Panc1 (cell line): ENCODE data around the gene MYO3B. TPM values are rescaled to one million over a fixed set of nuclear protein-coding genes. Genes with fewer than 3 reads are reported as not detected.
"Not testable (repeated sequence)": the region's sequence is repeated elsewhere in the genome, so short reads cannot be mapped to it uniquely, and the experiment has no call there.

ENCODE experiments used
- ATAC-seq: fragments of 200-7000 bp; cut with Tn5 transposase; 2 replicates; pipeline ENCODE4 v1.9.1; 2020; ENCODE audit warnings: mild to moderate bottlenecking, moderate library complexity
- BruUV-seq: library from RNA; stranded (reverse); fragments of 400-500 nt; replicated peaks from 2 replicates; lab custom pipeline; 2021; lab: Mats Ljungman, UMichigan
- CTCF ChIA-PET: fragments of 300-600 bp; sonication (Branson Sonifier 250); formaldehyde crosslinking; loops from one replicate; lab custom pipeline; 2022; ENCODE audit warnings: antibody characterized with exemption; lab: Charles Lee
- POLR2A ChIA-PET: fragments of 300-600 bp; sonication (Branson Sonifier 250); formaldehyde crosslinking; loops from one replicate; lab custom pipeline; 2022; ENCODE audit warnings: antibody characterized with exemption; lab: Charles Lee
- DNase-seq: peaks from one replicate; pipeline ENCODE4 v3.0.0-alpha.2; 2010; ENCODE audit warnings: low read depth, low spot score
- H3K27ac ChIP-seq: 2 replicates; pipeline ENCODE4 v1.5.1; 2011; ENCODE audit warnings: mild to moderate bottlenecking, low read length, inconsistent platforms
- H3K27me3 ChIP-seq: fragments of 200-500 bp; sonication (Bioruptor generic); 2 replicates; pipeline ENCODE4 v1.6.0; 2014; ENCODE audit warnings: low read length, inconsistent platforms; ENCODE audit not compliant: control insufficient read depth, insufficient read depth
- H3K36me3 ChIP-seq: fragments of 200-500 bp; sonication (Bioruptor generic); 2 replicates; pipeline ENCODE4 v1.5.1; 2014; ENCODE audit warnings: inconsistent platforms, mild to moderate bottlenecking, low read length, moderate library complexity; ENCODE audit not compliant: control insufficient read depth, insufficient read depth
- H3K4me1 ChIP-seq: 2 replicates; pipeline ENCODE4 v1.5.1; 2011; ENCODE audit warnings: inconsistent platforms, mild to moderate bottlenecking, low read length, moderate library complexity; ENCODE audit not compliant: control insufficient read depth, insufficient read depth
- H3K4me3 ChIP-seq, 2 experiments: 2 replicates each; pipeline ENCODE4 v1.5.1; 2011 to 2012; ENCODE audit warnings: low read depth in 2 of 2, low read length in 2 of 2, mild to moderate bottlenecking in 2 of 2, inconsistent platforms in 1 of 2, moderate library complexity in 1 of 2
- H3K9me3 ChIP-seq: fragments of 200-500 bp; sonication (Bioruptor generic); 2 replicates; pipeline ENCODE4 v1.5.1; 2014; ENCODE audit warnings: low read depth, mild to moderate bottlenecking, inconsistent platforms, low read length, moderate library complexity; ENCODE audit not compliant: control insufficient read depth, insufficient read depth
- POLR2AphosphoS5 ChIP-seq: IDR thresholded peaks from 2 replicates; pipeline ENCODE4 v1.6.1; 2012; ENCODE audit warnings: mild to moderate bottlenecking, low read depth, low read length, moderate library complexity
- REST ChIP-seq, 2 experiments: IDR thresholded peaks; 2 replicates each; pipeline ENCODE4 v1.6.1; 2011 to 2012; ENCODE audit warnings: low read depth in 2 of 2, control low read depth in 1 of 2, low read length in 1 of 2, mild to moderate bottlenecking in 1 of 2, moderate library complexity in 1 of 2; ENCODE audit not compliant: insufficient read depth in 1 of 2
- SIN3A ChIP-seq: IDR thresholded peaks from 2 replicates; pipeline ENCODE4 v1.6.1; 2012; ENCODE audit warnings: low read depth, mild to moderate bottlenecking, low read length, moderate library complexity, borderline replicate concordance; ENCODE audit not compliant: insufficient read depth
- TCF7L2 ChIP-seq: IDR thresholded peaks from 2 replicates; pipeline ENCODE4 v1.6.1; 2011; ENCODE audit warnings: mild to moderate bottlenecking, low read depth, low read length, inconsistent platforms
- in situ Hi-C: cut with HindIII; loops from 2 replicates; pipeline ENCODE4 v1.10.0; 2016; ENCODE audit warnings: low sequenced_read_pairs, low pct_unique_long_range_greater_than_20kb
- intact Hi-C: fragments of 100-400 bp; cut with micrococcal nuclease; formaldehyde crosslinking; loops from one replicate; pipeline ENCODE4 v1.10.0; 2022; ENCODE audit not compliant: unreplicated experiment
- total RNA-seq: library from RNA; stranded (reverse); gene quantifications from one replicate; pipeline ENCODE4 v1.2.1, GENCODE V29; 2021; ENCODE audit not compliant: unreplicated experiment
- TF ChIP-seq, protein P1 (sequence below): fragments of 450-650 bp; IDR thresholded peaks from 2 replicates; pipeline ENCODE4 v1.5.1; 2017; ENCODE audit warnings: mild to moderate bottlenecking

Gene MYO3B
- total RNA-seq, 1 experiment from 2014 or later, result 0.05 TPM

DNA sequence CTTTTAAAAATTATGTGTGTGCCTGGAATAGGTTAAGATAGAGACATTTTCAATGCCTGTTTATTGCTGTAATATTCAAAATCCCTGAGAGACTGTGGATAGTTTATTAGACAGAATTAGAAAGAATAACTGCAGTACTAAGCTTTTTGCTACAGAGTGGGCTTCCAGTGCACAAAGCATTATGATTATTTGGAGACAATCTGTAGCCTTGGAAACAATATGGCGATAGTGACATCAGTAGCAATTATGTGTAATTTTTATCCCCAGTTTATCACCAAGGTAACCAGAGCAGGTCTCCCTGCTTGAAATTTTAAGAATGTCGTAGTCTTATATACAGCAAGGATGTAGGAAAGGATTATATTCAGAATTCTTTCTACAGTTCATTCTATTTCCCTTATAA is 100.0 kb downstream of the MYO3B start:
- TF ChIP-seq POLR2AphosphoS5, result no peak
- no peak for TF ChIP-seq REST (IDR thresholded peaks at IDR 0.05; ENCODE audit: insufficient read depth in 1 of 2, low read depth in 2 of 2, low read length in 1 of 2)
- TF ChIP-seq TCF7L2, result no peak
- TF ChIP-seq, protein P1, sequence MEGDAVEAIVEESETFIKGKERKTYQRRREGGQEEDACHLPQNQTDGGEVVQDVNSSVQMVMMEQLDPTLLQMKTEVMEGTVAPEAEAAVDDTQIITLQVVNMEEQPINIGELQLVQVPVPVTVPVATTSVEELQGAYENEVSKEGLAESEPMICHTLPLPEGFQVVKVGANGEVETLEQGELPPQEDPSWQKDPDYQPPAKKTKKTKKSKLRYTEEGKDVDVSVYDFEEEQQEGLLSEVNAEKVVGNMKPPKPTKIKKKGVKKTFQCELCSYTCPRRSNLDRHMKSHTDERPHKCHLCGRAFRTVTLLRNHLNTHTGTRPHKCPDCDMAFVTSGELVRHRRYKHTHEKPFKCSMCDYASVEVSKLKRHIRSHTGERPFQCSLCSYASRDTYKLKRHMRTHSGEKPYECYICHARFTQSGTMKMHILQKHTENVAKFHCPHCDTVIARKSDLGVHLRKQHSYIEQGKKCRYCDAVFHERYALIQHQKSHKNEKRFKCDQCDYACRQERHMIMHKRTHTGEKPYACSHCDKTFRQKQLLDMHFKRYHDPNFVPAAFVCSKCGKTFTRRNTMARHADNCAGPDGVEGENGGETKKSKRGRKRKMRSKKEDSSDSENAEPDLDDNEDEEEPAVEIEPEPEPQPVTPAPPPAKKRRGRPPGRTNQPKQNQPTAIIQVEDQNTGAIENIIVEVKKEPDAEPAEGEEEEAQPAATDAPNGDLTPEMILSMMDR, result no peak
- TF ChIP-seq SIN3A, result no peak
- H3K36me3 ChIP-seq, result no peaks in the 10 kb centered on the region
- H3K4me1 ChIP-seq, result no peaks in the 10 kb centered on the region
- H3K4me3 ChIP-seq, result no peak overlapping the region
- ChIA-PET CTCF (no interaction called here), POLR2A (no interaction called here)
- intact Hi-C loops (no loop called here), in situ Hi-C loops (no loop called here)
- no peaks in the 10 kb centered on the region for H3K9me3 ChIP-seq
- BruUV-seq, result no TSS peak
- DNase-seq (no peak), ATAC-seq (no peak)
- H3K27me3 ChIP-seq, result no peaks in the 10 kb centered on the region
- no peak overlapping the region for H3K27ac ChIP-seq

DNA sequence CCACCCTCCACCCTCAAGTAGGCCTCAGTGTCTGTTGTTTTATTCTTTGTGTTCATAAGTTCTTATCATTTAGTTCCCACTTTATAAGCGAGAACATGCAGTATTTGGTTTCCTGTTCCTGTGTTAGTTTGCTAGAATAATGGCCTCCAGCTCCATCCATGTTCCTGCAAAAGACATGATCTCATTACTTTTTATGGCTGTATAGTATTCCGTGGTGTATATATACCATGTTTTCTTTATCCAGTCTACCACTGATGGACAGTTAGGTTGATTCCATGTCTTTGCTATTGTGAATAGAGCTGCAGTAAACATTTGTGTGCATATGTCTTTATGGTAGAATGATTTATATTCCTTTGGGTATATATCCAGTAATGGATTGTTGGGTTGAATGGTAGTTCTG is 101.7 kb downstream of the MYO3B start:
- H3K36me3 ChIP-seq, H3K27me3 ChIP-seq, H3K9me3 ChIP-seq, H3K27ac ChIP-seq, H3K4me1 ChIP-seq, ATAC-seq, H3K4me3 ChIP-seq, in situ Hi-C loops, intact Hi-C loops, BruUV-seq, DNase-seq, CTCF ChIA-PET, POLR2A ChIA-PET: not testable (repeated sequence)

- Histone ChIP-seq H3K27ac (no peak overlapping the region), H3K36me3 (no peaks in the 10 kb centered on the region), H3K27me3 (no peaks in the 10 kb centered on the region), H3K9me3 (no peaks in the 10 kb centered on the region), H3K4me3 (no peak overlapping the region), H3K4me1 (no peaks in the 10 kb centered on the region)
- TF ChIP-seq POLR2AphosphoS5, result no peak
- no peak for TF ChIP-seq SIN3A
- TF ChIP-seq REST (IDR thresholded peaks at IDR 0.05; ENCODE audit: insufficient read depth in 1 of 2, low read depth in 2 of 2, low read length in 1 of 2), result no peak
- TF ChIP-seq TCF7L2, result no peak
- TF ChIP-seq, protein P1, result no peak
- in situ Hi-C loops, result no loop called here
- ChIA-PET POLR2A (no interaction called here), CTCF (no interaction called here)
- BruUV-seq, result no TSS peak
- intact Hi-C loops, result no loop called here
- DNase-seq (no peak), ATAC-seq (no peak)
Observed at GRCh38 chr2:170282851-170283250, 104.9 kb downstream of the MYO3B start.
